NCI-H187 treated with DMSO at 0.1 percent for 48 hours (cell line): ENCODE measurements around the gene THEMIS2.
"Not testable (repeated sequence)": the region's sequence is repeated elsewhere in the genome, so short reads cannot be mapped to it uniquely, and the experiment has no call there.

ENCODE experiments used
- DNase-seq: peaks from one replicate; lab custom pipeline; 2025; lab: John Stamatoyannopoulos, UW

Gene THEMIS2

GRCh38 chr1:27862671-27863537, 9.4 kb upstream of the THEMIS2 start:
- DNase-seq: no peak

- no peak for DNase-seq
These were observed 8.8 kb upstream of the THEMIS2 start for GRCh38 chr1:27863538-27863915.

- DNase-seq: no peak
These were observed 8.0 kb upstream of the THEMIS2 start for GRCh38 chr1:27864264-27864895.

GRCh38 chr1:27865821-27866220, 6.5 kb upstream of the THEMIS2 start:
- DNase-seq: no peak

- DNase-seq: no peak
These were observed 3.8 kb upstream of the THEMIS2 start for GRCh38 chr1:27868556-27868931.

GRCh38 chr1:27868932-27869718, 3.2 kb upstream of the THEMIS2 start:
- DNase-seq: no peak

GRCh38 chr1:27869719-27870085, 2.6 kb upstream of the THEMIS2 start:
- no peak for DNase-seq

GRCh38 chr1:27871076-27871475, 1.3 kb upstream of the THEMIS2 start:
- not testable (repeated sequence) for DNase-seq

GRCh38 chr1:27872802-27873551, 633 bp downstream of the THEMIS2 start:
- DNase-seq: no peak

GRCh38 chr1:27873671-27874384, 1.5 kb downstream of the THEMIS2 start:
- DNase-seq: no peak

- DNase-seq: no peak
These were observed 4.2 kb downstream of the THEMIS2 start for GRCh38 chr1:27876341-27877114.

- no peak for DNase-seq
These were observed 4.7 kb downstream of the THEMIS2 start for GRCh38 chr1:27877115-27877416.

GRCh38 chr1:27878039-27878438, 5.7 kb downstream of the THEMIS2 start:
- DNase-seq: no peak

- DNase-seq: no peak
These were observed 6.5 kb downstream of the THEMIS2 start for GRCh38 chr1:27878787-27879335.

- DNase-seq: no peak
These were observed 7.2 kb downstream of the THEMIS2 start for GRCh38 chr1:27879374-27880082.

- no peak for DNase-seq
These were observed 10.2 kb downstream of the THEMIS2 start for GRCh38 chr1:27882543-27882903.

- DNase-seq: no peak
These were observed 11.2 kb downstream of the THEMIS2 start for GRCh38 chr1:27883536-27883935.

- DNase-seq: no peak
These were observed 11.9 kb downstream of the THEMIS2 start for GRCh38 chr1:27884006-27884954.

GRCh38 chr1:27885114-27885528, 12.8 kb downstream of the THEMIS2 start:
- DNase-seq: no peak
